ENCODE measurements around the gene RIT2. TPM values are rescaled to one million over a fixed set of nuclear protein-coding genes. Genes with fewer than 3 reads are reported as not detected.
A peak's percentile ranks its signal among the peaks of the same experiment; 100 is the strongest.

The RIT2 gene
- total RNA-seq, 1 donor from 2014 or later: not detected

DNA sequence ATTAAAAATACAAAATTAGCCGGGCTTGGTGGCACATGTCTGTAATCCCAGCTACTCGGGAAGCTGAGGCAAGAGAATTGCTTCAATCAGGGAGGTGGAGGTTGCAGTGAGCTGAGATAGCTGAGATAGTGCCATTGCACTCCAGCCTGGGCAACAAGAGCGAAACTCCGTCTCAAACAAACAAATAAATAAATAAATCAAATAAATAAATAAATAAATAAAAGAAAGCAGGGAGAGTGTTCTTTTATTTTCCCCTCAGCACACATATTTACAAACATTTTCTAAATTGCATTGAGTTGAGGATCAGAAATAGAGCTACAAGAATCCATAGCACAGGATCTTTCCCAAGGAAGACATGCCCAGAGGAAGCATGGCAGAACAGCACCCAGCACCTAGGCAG lies 71.9 kb downstream of the RIT2 start:
- Mint-ChIP-seq H3K27me3 (no peaks in the 10 kb centered on the region), H3K27ac (no peak overlapping the region), H3K4me3 (ENCODE audit: low read depth) (no peak overlapping the region), H3K4me1 (ENCODE audit: low read depth) (no peaks in the 10 kb centered on the region), H3K36me3 (ENCODE audit: insufficient read depth) (no peaks in the 10 kb centered on the region), H3K9me3 (ENCODE audit: low read depth) (no peaks in the 10 kb centered on the region)
- TF ChIP-seq, protein P1, sequence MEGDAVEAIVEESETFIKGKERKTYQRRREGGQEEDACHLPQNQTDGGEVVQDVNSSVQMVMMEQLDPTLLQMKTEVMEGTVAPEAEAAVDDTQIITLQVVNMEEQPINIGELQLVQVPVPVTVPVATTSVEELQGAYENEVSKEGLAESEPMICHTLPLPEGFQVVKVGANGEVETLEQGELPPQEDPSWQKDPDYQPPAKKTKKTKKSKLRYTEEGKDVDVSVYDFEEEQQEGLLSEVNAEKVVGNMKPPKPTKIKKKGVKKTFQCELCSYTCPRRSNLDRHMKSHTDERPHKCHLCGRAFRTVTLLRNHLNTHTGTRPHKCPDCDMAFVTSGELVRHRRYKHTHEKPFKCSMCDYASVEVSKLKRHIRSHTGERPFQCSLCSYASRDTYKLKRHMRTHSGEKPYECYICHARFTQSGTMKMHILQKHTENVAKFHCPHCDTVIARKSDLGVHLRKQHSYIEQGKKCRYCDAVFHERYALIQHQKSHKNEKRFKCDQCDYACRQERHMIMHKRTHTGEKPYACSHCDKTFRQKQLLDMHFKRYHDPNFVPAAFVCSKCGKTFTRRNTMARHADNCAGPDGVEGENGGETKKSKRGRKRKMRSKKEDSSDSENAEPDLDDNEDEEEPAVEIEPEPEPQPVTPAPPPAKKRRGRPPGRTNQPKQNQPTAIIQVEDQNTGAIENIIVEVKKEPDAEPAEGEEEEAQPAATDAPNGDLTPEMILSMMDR (IDR thresholded peaks at IDR 0.05; ENCODE audit: unreplicated experiment): no peak
- DNase-seq (ENCODE audit: low spot score, unreplicated experiment): no peak

DNA sequence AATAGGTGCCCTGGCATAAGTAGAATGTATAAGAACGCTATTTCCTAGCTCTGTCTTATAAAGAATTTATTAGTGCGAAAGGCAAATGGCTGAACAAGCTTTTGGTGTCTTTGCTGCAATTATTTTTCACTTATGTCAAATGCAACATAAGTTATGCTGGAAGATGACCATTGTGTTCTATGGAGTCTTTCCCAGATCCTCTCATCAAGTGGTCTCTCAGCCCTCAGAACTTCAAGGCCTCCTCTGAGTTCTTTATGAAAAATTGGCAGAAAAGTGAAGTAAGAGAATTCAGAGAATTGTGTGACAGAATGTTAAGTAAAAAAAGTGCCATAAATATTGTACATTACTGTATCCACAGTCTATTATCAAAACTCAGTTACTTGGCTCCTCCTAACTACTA lies 75.2 kb downstream of the RIT2 start:
- Mint-ChIP-seq H3K9me3 (ENCODE audit: low read depth) (peaks cover 3% of the 10 kb centered on the region), H3K4me3 (ENCODE audit: low read depth) (no peak overlapping the region), H3K4me1 (ENCODE audit: low read depth) (peaks cover 5% of the 10 kb centered on the region), H3K36me3 (ENCODE audit: insufficient read depth) (no peaks in the 10 kb centered on the region), H3K27ac (no peak overlapping the region), H3K27me3 (no peaks in the 10 kb centered on the region)
- no peak for DNase-seq (ENCODE audit: low spot score, unreplicated experiment)
- TF ChIP-seq, protein P1 (IDR thresholded peaks at IDR 0.05; ENCODE audit: unreplicated experiment): no peak

DNA sequence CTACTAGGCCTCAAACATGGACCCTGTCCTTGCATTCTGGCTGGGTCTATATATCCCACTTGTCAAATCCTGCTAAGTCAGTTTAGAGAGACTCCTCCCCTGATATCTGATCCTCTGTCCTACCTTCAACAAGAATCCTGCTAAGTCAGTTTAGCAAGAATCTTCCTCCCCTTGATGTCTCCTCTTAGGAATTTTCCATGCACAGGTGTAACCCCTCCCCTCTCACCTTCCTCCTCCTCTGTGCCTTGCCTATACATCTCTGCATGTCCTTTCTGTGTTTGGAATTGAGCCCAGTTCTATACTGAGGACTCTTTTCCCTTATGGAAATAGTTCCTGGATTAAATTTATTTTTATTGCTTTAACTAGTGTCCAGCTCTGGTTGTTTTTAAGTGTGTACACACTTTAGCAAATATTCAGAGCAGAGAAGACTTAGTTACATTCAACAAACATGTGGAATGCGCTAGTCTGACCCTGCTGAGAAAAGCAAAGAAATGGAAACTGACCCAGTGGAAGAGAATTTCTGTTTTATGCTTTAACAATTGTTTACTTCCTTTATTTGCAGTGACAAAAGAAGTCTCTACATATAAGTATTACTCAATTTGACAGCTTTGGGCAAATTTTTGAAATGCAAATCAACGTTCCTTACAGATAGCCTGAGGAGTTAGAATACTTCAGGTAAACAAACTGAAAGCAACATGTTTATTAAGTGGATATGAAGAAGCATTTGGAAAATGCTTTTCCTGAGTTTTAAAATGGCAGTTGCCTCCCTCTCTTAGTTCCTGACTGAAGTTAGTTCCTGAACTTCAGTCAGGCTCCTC lies 80.6 kb downstream of the RIT2 start:
- peak overlapping the region; percentile 65 for H3K27ac Mint-ChIP-seq
- peaks cover 6% of the 10 kb centered on the region for H3K9me3 Mint-ChIP-seq (ENCODE audit: low read depth)
- H3K4me3 Mint-ChIP-seq (ENCODE audit: low read depth): no peak overlapping the region
- no peaks in the 10 kb centered on the region for H3K27me3 Mint-ChIP-seq
- H3K36me3 Mint-ChIP-seq (ENCODE audit: insufficient read depth): no peaks in the 10 kb centered on the region
- TF ChIP-seq, protein P1 (IDR thresholded peaks at IDR 0.05; ENCODE audit: unreplicated experiment): no peak
- peaks cover 12% of the 10 kb centered on the region for H3K4me1 Mint-ChIP-seq (ENCODE audit: low read depth)
- no peak for DNase-seq (ENCODE audit: low spot score, unreplicated experiment)

DNA sequence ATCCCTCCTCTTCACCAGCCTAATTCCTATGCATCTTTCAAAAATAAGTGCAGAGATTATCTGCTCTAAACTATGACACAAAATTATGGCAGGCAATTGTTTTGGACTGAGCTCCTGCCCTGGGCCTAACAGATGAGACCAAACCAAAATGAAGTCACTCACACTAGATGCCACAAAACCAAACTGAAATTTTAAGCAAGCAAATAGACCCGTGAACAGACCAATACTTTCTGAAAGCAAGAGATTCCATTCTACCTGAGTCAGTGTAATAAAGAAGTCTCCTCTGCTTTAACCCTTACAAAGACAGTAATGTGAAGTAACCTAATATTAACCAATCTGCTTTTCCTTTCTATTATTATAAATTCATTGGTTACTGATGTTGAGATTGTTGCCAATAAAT lies 84.3 kb downstream of the RIT2 start:
- H3K9me3 Mint-ChIP-seq (ENCODE audit: low read depth): peaks cover 3% of the 10 kb centered on the region
- H3K36me3 Mint-ChIP-seq (ENCODE audit: insufficient read depth): no peaks in the 10 kb centered on the region
- H3K27me3 Mint-ChIP-seq: no peaks in the 10 kb centered on the region
- DNase-seq (ENCODE audit: low spot score, unreplicated experiment): no peak
- no peak overlapping the region for H3K27ac Mint-ChIP-seq
- no peak overlapping the region for H3K4me3 Mint-ChIP-seq (ENCODE audit: low read depth)
- peaks cover 12% of the 10 kb centered on the region for H3K4me1 Mint-ChIP-seq (ENCODE audit: low read depth)
- TF ChIP-seq, protein P1 (IDR thresholded peaks at IDR 0.05; ENCODE audit: unreplicated experiment): no peak

DNA sequence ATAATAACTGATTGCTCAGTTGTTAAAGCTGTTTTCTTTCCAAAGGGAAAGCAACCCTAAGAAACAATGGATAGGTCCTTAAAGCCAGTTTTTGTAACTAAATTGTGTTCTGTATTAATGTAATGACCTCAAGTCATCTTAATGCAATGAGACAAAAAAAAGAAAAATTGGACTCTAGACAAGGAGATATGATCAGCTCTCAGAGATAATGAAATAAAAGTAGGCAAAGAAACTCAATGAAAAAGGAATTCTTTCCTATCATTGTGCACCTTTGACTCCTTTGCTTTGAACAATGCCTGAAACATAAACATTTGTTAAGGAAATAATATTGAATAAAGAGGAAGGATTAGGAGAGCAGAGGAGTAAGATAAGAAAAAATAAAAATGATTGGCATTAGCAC lies 86.1 kb downstream of the RIT2 start:
- Mint-ChIP-seq H3K9me3 (ENCODE audit: low read depth) (peaks cover under 1% of the 10 kb centered on the region), H3K27me3 (no peaks in the 10 kb centered on the region), H3K27ac (no peak overlapping the region), H3K36me3 (ENCODE audit: insufficient read depth) (no peaks in the 10 kb centered on the region), H3K4me1 (ENCODE audit: low read depth) (peaks cover under 1% of the 10 kb centered on the region), H3K4me3 (ENCODE audit: low read depth) (no peak overlapping the region)
- DNase-seq (ENCODE audit: low spot score, unreplicated experiment): no peak
- TF ChIP-seq, protein P1 (IDR thresholded peaks at IDR 0.05; ENCODE audit: unreplicated experiment): no peak
